ENCODE data around the gene ATAD2B. TPM values are rescaled to one million over a fixed set of nuclear protein-coding genes. Genes with fewer than 3 reads are reported as not detected.

ATAD2B gene
- total RNA-seq, 1 experiment from 2014 or later: 19.7 TPM

GRCh38 chr2:23753291-23754010, 173.5 kb downstream of the ATAD2B start:
- H3K4me1 Mint-ChIP-seq (ENCODE audit: insufficient read depth, unreplicated experiment): peaks cover 19% of the 10 kb centered on the region
- no peak overlapping the region for H3K4me3 Mint-ChIP-seq (ENCODE audit: unreplicated experiment)
- ChIA-PET POLR2A (interaction anchor here (1.3 kb wide), 1 partner anchor 8 kb away, joined by 3 read pairs; no protein-coding TSS in a partner anchor), CTCF (interaction anchor here (0.6 kb wide), 1 partner anchor 69 kb away, joined by 3 read pairs; no protein-coding TSS in a partner anchor)
- no peak for DNase-seq (ENCODE audit: unreplicated experiment)
- H3K27ac Mint-ChIP-seq (ENCODE audit: low read depth, unreplicated experiment): no peak overlapping the region
- H3K9me3 Mint-ChIP-seq (ENCODE audit: unreplicated experiment): no peaks in the 10 kb centered on the region
- intact Hi-C loops (cut with micrococcal nuclease): no loop called here
- BruUV-seq (replicated peaks): no TSS peak
- no peak for TF ChIP-seq CTCF (IDR thresholded peaks at IDR 0.05; ENCODE audit: unreplicated experiment)
- no peaks in the 10 kb centered on the region for H3K27me3 Mint-ChIP-seq (ENCODE audit: insufficient read depth, unreplicated experiment)
- peaks cover 24% of the 10 kb centered on the region for H3K36me3 Mint-ChIP-seq (ENCODE audit: insufficient read depth, unreplicated experiment)

- ChIA-PET CTCF (no interaction called here), POLR2A (interaction anchor here (1.1 kb wide), 1 partner anchor 29 kb away, joined by 3 read pairs; no protein-coding TSS in a partner anchor)
- no TSS peak for BruUV-seq (replicated peaks)
- Mint-ChIP-seq H3K36me3 (ENCODE audit: insufficient read depth, unreplicated experiment) (peaks cover 31% of the 10 kb centered on the region), H3K4me3 (ENCODE audit: unreplicated experiment) (no peak overlapping the region), H3K9me3 (ENCODE audit: unreplicated experiment) (no peaks in the 10 kb centered on the region), H3K27ac (ENCODE audit: low read depth, unreplicated experiment) (no peak overlapping the region), H3K4me1 (ENCODE audit: insufficient read depth, unreplicated experiment) (peaks cover 5% of the 10 kb centered on the region), H3K27me3 (ENCODE audit: insufficient read depth, unreplicated experiment) (no peaks in the 10 kb centered on the region)
- no peak for DNase-seq (ENCODE audit: unreplicated experiment)
- intact Hi-C loops (cut with micrococcal nuclease): no loop called here
- no peak for TF ChIP-seq CTCF (IDR thresholded peaks at IDR 0.05; ENCODE audit: unreplicated experiment)
Measured at GRCh38 chr2:23751747-23752265, 175.1 kb downstream of the ATAD2B start.

- Mint-ChIP-seq H3K27me3 (ENCODE audit: insufficient read depth, unreplicated experiment) (no peaks in the 10 kb centered on the region), H3K4me3 (ENCODE audit: unreplicated experiment) (no peak overlapping the region), H3K27ac (ENCODE audit: low read depth, unreplicated experiment) (peak overlapping the region; percentile 65), H3K36me3 (ENCODE audit: insufficient read depth, unreplicated experiment) (peaks cover 37% of the 10 kb centered on the region), H3K4me1 (ENCODE audit: insufficient read depth, unreplicated experiment) (peaks cover 20% of the 10 kb centered on the region), H3K9me3 (ENCODE audit: unreplicated experiment) (no peaks in the 10 kb centered on the region)
- BruUV-seq (replicated peaks): no TSS peak
- POLR2A ChIA-PET: interaction anchor here (0.7 to 2.4 kb wide), 11 partner anchors 8 to 361 kb away, joined by 3 to 14 read pairs (median 3); partner anchors contain the start of gene KLHL29
- no peak for DNase-seq (ENCODE audit: unreplicated experiment)
- CTCF ChIA-PET: interaction anchor here (1.3 to 1.8 kb wide), 3 partner anchors 10 to 1391 kb away, joined by 3 to 5 read pairs (median 4); no protein-coding TSS in a partner anchor
- intact Hi-C loops (cut with micrococcal nuclease): no loop called here
- TF ChIP-seq CTCF (IDR thresholded peaks at IDR 0.05; ENCODE audit: unreplicated experiment): no peak
Measured at GRCh38 chr2:23746141-23746863, 180.6 kb downstream of the ATAD2B start.

- H3K9me3 Mint-ChIP-seq (ENCODE audit: unreplicated experiment): no peaks in the 10 kb centered on the region
- DNase-seq (ENCODE audit: unreplicated experiment): peak; percentile 84
- intact Hi-C loops (cut with micrococcal nuclease): no loop called here
- H3K27me3 Mint-ChIP-seq (ENCODE audit: insufficient read depth, unreplicated experiment): no peaks in the 10 kb centered on the region
- H3K36me3 Mint-ChIP-seq (ENCODE audit: insufficient read depth, unreplicated experiment): peaks cover 32% of the 10 kb centered on the region
- ChIA-PET POLR2A (interaction anchor here (0.5 to 2.4 kb wide), 11 partner anchors 9 to 361 kb away, joined by 3 to 14 read pairs (median 3); partner anchors contain the start of genes ATAD2B and KLHL29), CTCF (interaction anchor here (1.1 to 1.8 kb wide), 4 partner anchors 11 to 1390 kb away, joined by 3 to 5 read pairs (median 4); no protein-coding TSS in a partner anchor)
- peak overlapping the region; percentile 65 for H3K27ac Mint-ChIP-seq (ENCODE audit: low read depth, unreplicated experiment)
- H3K4me3 Mint-ChIP-seq (ENCODE audit: unreplicated experiment): no peak overlapping the region
- peaks cover 20% of the 10 kb centered on the region for H3K4me1 Mint-ChIP-seq (ENCODE audit: insufficient read depth, unreplicated experiment)
- no peak for TF ChIP-seq CTCF (IDR thresholded peaks at IDR 0.05; ENCODE audit: unreplicated experiment)
- BruUV-seq (replicated peaks): no TSS peak
Measured at GRCh38 chr2:23745726-23746105, 181.2 kb downstream of the ATAD2B start.

Measured in MCF 10A (cell line).